T-helper 1 cell treated with Interleukin-12 subunit alpha and Interleukin-12 subunit beta and Interleukin-4 antibody, amounts not matched to agents 30 μg/mL and 1 μg/mL, for 36 hours (primary cell): ENCODE data around the gene SHC2.
A peak's percentile ranks its signal among the peaks of the same experiment; 100 is the strongest.
"Not testable (repeated sequence)": the region's sequence is repeated elsewhere in the genome, so short reads cannot be mapped to it uniquely, and the experiment has no call there.

Experiments
- H3K27ac Mint-ChIP-seq: one replicate; pipeline ENCODE4 v1.8.0; 2021; ENCODE audit warnings: mild to moderate bottlenecking, mixed read lengths
- H3K27me3 Mint-ChIP-seq: one replicate; pipeline ENCODE4 v1.8.0; 2021; ENCODE audit warnings: low read depth, mixed read lengths
- H3K36me3 Mint-ChIP-seq: one replicate; pipeline ENCODE4 v1.8.0; 2021; ENCODE audit warnings: low read depth, mixed read lengths
- H3K4me1 Mint-ChIP-seq: one replicate; pipeline ENCODE4 v1.8.0; 2021; ENCODE audit warnings: low read depth, mixed read lengths
- H3K4me3 Mint-ChIP-seq: one replicate; pipeline ENCODE4 v1.8.0; 2021; ENCODE audit warnings: mild to moderate bottlenecking, moderate library complexity, mixed read lengths
- H3K9me3 Mint-ChIP-seq: one replicate; pipeline ENCODE4 v1.8.0; 2021; ENCODE audit warnings: mixed read lengths

The SHC2 gene

DNA sequence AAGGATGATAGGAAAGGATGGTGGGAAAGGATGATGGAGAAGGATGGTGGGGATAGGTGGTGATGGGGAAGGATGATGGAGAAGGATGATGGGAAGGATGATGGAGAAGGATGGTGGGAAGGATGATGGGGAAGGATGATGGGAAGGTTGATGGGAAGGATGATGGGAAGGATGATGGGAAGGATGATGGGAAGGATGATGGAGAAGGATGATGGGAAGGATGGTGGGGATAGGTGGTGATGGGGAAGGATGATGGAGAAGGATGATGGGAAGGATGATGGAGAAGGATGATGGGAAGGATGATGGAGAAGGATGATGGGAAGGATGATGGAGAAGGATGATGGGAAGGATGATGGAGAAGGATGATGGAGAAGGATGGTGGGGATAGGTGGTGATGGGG, 67.3 kb downstream of the SHC2 start:
- H3K27ac Mint-ChIP-seq, result peak overlapping the region; percentile 79
- H3K36me3 Mint-ChIP-seq, H3K27me3 Mint-ChIP-seq, H3K4me1 Mint-ChIP-seq: not testable (repeated sequence)
- peak overlapping the region; percentile 51 for H3K4me3 Mint-ChIP-seq
- H3K9me3 Mint-ChIP-seq, result peaks cover 26% of the 10 kb centered on the region

DNA sequence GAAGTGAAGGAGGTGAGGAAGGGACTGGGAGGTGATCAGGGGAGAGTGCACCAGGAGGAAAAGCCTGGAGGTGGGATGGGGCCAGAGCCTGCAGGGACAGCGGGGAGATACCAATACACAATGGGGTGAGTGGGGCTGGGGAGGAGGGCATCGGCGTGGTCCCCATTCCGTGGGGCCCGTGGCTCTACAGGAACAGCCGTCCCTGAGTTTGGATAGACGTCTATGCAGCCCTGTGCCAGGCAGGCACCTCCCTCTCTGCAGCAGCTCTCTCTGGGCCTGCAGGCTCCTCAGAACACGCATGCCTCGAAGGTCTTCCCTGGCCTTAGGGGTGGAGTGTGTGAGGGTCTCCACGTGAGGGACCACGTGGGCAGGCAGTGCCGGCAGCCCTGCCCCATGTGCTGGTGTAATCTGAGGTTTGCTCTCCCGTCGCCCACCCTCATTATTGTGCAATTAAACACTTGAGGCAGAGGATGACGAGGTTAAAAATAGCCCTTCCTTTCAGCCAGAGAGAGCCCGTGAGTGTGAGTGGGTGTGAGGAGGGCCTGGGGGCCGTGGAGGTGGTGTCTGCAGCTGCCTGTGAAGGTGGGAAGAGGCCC, 68.4 kb downstream of the SHC2 start:
- Mint-ChIP-seq H3K4me3 (no peak overlapping the region), H3K4me1 (peaks cover 3% of the 10 kb centered on the region), H3K9me3 (peaks cover 26% of the 10 kb centered on the region), H3K27ac (no peak overlapping the region), H3K27me3 (peaks cover 8% of the 10 kb centered on the region), H3K36me3 (peaks cover 9% of the 10 kb centered on the region)

DNA sequence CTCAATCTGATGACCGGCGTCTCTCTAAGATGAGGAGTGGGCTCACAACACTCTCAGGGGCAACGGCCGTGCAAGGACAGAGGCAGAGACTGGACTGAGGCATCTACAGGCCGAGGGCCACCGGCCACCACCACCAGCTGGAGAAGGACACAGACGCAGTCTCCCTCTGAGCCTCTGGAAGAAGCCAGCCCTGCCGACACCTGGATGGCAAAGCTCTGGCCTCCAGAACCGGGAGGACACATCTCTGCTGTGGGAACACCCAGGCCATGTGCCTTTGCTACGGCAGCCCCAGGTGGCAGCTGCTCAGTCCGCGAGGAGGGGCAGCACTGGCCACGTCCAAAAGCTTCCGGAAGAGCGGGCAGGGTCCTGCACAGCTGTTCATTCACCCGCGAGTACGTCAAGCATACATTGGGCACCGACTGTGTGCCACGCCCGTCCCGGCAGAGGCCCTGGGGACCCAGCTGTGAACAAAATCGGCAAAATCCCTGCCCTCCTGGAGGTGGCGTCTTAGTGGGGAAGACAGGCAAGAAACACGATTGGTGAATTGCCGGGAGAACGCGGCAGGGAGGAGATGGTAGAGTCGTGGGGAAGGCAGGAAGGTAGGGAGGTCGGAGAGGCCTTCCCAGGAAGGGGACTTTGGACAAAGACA, 69.0 kb downstream of the SHC2 start:
- Mint-ChIP-seq H3K36me3 (peaks cover 9% of the 10 kb centered on the region), H3K9me3 (peaks cover 23% of the 10 kb centered on the region), H3K4me1 (peaks cover 3% of the 10 kb centered on the region), H3K4me3 (no peak overlapping the region), H3K27me3 (peaks cover 11% of the 10 kb centered on the region), H3K27ac (no peak overlapping the region)

DNA sequence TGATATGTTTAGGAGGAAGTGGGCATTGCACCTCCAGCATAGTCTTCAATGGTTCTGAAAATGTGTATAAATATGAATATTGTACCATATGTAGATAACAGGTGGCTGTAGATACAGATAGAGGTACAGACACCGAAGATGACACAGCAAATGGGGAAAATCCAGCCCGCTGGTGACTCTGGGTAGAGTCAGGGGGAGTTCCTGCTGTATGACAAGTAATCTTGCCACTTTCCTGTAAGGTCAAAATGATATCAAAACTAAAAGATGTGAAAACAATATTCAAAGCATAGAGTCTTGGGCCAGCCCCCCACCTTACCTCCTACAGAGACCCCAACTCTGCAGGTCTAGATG, 69.7 kb downstream of the SHC2 start:
- Mint-ChIP-seq H3K27me3 (peaks cover 17% of the 10 kb centered on the region), H3K4me1 (peaks cover 5% of the 10 kb centered on the region), H3K4me3 (no peak overlapping the region), H3K27ac (no peak overlapping the region), H3K36me3 (peaks cover 9% of the 10 kb centered on the region), H3K9me3 (peaks cover 22% of the 10 kb centered on the region)

DNA sequence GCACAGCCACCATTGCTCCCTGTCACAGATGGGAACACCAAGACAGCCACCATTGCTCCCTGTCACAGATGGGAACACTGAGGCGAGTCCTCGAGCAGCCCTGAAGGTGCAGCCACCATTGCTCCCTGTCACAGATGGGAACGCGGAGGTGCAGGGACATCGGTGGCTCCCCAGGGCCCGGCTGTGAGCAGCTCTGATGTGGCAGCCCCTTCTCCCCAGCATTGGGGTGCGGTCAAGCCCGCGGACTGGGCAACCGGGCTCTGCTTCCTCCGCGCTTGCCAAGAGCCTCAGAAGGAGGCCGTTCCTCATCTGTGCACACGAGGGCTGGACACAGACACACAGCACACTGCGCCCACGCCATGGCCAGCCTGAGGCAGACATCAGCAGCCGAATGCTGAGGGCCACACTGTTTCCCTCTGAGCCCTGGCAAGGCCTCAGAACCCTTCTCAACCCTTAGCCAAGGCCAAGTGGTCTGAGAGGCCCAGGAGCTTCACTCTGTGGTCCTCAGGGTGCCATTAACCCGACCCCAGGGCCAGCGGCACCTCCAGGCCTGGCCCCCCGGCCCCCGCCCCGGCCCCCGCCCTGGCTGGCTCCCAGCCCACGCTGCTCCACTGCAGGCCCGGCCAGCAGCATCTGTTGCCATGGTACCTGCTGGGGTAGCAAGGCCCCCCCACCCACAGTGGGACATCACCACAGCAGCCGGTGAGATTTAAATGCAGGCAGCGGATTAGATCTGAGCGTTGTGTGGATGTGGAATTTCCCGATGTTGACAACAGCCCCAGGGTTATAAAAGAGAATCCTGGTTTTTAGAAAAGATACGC, 70.2 kb downstream of the SHC2 start:
- Mint-ChIP-seq H3K36me3 (peaks cover 8% of the 10 kb centered on the region), H3K27ac (no peak overlapping the region), H3K4me1 (peaks cover 6% of the 10 kb centered on the region), H3K9me3 (peaks cover 18% of the 10 kb centered on the region), H3K27me3 (peaks cover 23% of the 10 kb centered on the region), H3K4me3 (no peak overlapping the region)

DNA sequence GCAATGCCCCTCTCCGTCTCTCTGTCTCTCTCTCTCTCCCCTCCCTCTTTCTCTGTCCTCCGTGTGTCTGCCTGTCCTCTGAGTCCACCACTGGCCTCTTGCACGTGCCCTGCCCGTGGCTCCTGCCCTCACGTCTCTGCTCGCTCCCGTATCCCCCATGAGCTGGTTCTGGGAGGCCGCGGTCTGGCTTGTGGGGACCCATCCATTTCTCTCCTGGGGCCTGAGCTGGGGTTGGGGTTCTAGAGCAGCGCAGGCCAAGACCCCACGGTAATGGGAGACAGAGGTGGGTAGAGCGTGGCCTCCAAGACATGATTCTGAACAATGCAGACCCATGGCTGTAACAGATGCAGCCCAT, 70.9 kb downstream of the SHC2 start:
- H3K9me3 Mint-ChIP-seq, result peaks cover 15% of the 10 kb centered on the region
- H3K36me3 Mint-ChIP-seq, result peaks cover 5% of the 10 kb centered on the region
- H3K27ac Mint-ChIP-seq, result no peak overlapping the region
- H3K4me3 Mint-ChIP-seq, result no peak overlapping the region
- H3K4me1 Mint-ChIP-seq, result peaks cover 6% of the 10 kb centered on the region
- H3K27me3 Mint-ChIP-seq, result peaks cover 28% of the 10 kb centered on the region

DNA sequence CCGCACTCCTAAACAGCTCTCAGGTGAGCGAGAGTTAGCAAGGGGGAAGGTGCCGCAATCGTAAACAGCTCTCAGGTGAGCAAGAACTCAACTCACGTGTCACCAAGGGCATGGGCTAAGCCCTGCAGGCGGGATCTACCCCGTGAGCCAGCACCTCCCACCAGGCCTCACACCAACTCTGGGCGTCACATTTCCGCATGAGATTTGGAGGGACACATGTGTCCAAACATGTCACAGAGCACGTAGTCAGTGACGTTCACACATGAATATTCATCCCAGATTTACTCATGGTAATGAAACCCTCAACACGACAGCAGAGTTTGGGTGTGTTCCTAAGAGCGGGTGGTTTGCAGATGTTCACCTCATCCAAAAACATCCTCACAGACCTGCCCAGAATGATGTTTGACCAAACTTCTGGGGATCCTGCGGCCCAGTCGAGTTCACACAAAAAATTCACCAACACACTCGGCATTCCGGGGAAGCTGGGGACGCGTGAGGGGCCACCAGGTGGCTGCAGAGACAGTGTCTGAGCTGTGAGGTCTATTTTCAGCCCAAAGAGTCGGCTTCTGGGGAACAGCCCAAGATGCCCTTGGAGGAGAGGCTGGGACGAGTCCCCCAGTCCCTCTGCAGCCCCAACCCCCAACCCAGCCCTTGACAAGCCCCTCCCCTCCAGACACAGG, 71.4 kb downstream of the SHC2 start:
- peaks cover 6% of the 10 kb centered on the region for H3K4me1 Mint-ChIP-seq

DNA sequence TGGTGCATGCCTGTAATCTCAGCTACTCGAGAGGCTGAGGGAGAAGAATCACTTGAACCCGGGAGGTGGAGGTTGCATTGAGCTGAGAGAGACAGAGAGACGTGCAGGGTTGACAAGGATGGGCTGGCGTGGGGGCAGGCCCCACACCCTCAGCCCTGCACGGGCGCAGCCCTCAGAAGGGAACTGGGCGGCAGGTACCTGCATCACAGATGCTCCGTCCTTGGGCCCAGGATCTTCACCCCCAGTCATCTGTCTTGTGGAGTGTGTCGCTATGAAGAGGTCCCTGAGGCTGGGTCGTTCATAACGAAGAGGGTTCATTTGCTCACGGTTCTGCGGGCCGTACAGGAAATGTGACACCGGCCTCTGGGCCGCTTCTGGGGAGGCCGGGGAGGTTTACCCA, 72.1 kb downstream of the SHC2 start:
- peaks cover 34% of the 10 kb centered on the region for H3K27me3 Mint-ChIP-seq
- no peak overlapping the region for H3K4me3 Mint-ChIP-seq
- peaks cover 5% of the 10 kb centered on the region for H3K36me3 Mint-ChIP-seq
- H3K9me3 Mint-ChIP-seq, result peaks cover 11% of the 10 kb centered on the region
- H3K27ac Mint-ChIP-seq, result no peak overlapping the region
- peaks cover 6% of the 10 kb centered on the region for H3K4me1 Mint-ChIP-seq

More for the DNA sequence above, 71.4 kb downstream of the SHC2 start:
- peaks cover 15% of the 10 kb centered on the region for H3K9me3 Mint-ChIP-seq
- H3K36me3 Mint-ChIP-seq, result peaks cover 5% of the 10 kb centered on the region
- peaks cover 31% of the 10 kb centered on the region for H3K27me3 Mint-ChIP-seq
- H3K27ac Mint-ChIP-seq, result no peak overlapping the region
- H3K4me3 Mint-ChIP-seq, result no peak overlapping the region

DNA sequence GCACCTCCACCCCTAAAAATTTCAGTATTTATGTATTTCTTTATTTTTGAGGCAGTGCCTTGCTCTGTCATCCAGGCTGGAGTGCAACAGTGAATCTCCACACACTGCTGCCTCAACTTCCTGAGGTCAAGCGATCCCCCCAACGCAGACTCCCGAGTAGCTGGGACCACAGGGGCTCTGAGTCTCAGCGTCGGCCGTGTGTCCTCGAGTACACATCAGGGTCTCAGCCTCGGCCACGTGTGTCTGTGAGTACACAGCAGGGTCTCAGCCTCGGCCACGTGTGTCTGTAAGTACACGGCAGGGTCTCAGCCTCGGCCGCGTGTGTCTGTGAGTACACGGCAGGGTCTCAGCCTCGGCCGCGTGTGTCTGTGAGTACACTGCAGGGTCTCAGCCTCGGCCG, 73.1 kb downstream of the SHC2 start:
- H3K4me3 Mint-ChIP-seq, result no peak overlapping the region
- H3K36me3 Mint-ChIP-seq, result no peaks in the 10 kb centered on the region
- H3K27me3 Mint-ChIP-seq, result peaks cover 40% of the 10 kb centered on the region
- H3K27ac Mint-ChIP-seq, result no peak overlapping the region
- H3K9me3 Mint-ChIP-seq, result peaks cover 3% of the 10 kb centered on the region
- peaks cover 6% of the 10 kb centered on the region for H3K4me1 Mint-ChIP-seq

DNA sequence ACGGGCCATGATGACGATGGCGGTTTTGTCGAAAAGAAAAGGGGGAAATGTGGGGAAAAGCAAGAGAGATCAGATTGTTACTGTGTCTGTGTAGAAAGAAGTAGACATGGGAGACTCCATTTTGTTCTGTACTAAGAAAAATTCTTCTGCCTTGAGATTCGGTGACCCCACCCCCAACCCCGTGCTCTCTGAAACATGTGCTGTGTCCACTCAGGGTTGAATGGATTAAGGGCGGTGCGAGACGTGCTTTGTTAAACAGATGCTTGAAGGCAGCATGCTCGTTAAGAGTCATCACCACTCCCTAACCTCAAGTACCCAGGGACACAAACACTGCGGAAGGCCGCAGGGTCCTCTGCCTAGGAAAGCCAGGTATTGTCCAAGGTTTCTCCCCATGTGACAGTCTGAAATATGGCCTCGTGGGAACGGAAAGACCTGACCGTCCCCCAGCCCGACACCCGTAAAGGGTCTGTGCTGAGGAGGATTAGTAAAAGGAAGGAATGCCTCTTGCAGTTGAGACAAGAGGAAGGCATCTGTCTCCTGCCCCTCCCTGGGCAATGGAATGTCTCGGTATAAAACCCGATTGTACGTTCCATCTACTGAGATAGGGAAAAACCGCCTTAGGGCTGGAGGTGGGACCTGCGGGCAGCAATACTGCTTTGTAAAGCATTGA, 74.1 kb downstream of the SHC2 start:
- H3K27ac Mint-ChIP-seq, H3K4me3 Mint-ChIP-seq, H3K36me3 Mint-ChIP-seq, H3K9me3 Mint-ChIP-seq: not testable (repeated sequence)
- peaks cover 11% of the 10 kb centered on the region for H3K4me1 Mint-ChIP-seq
- H3K27me3 Mint-ChIP-seq, result peaks cover 43% of the 10 kb centered on the region

DNA sequence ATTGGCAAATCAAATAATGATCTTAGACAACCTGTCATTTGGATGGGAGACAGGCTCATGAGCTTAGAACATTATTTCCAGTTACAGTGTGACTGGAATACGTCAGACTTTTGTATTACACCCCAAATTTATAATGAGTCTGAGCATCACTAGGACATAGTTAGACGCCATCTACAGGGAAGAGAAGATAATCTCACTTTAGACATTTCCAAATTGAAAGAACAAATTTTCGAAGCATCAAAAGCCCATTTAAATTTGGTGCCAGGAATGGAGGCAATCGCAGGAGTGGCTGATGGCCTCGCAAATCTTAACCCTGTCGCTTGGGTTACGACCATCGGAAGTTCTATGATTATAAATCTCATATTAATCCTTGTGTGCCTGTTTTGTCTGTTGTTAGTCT, 74.6 kb downstream of the SHC2 start:
- Mint-ChIP-seq H3K4me1 (peaks cover 11% of the 10 kb centered on the region), H3K27me3 (peaks cover 43% of the 10 kb centered on the region)
- not testable (repeated sequence) for H3K4me3 Mint-ChIP-seq, H3K27ac Mint-ChIP-seq, H3K9me3 Mint-ChIP-seq, H3K36me3 Mint-ChIP-seq

DNA sequence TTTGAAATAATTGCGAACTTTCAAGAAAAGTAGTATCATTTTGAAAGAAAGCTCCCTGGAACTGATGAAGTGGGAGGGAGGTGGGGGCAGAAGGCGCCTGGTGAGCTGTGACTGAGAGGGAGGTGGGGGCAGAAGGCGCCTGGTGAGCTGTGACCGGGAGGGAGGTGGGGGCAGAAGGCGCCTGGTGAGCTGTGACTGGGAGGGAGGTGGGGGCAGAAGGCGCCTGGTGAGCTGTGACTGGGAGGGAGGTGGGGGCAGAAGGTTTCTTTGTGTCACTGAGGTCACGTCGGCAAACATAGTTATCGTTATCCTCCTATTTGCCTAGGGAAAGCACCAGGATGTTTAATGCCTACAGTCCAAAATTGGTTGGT, 76.0 kb downstream of the SHC2 start:
- Mint-ChIP-seq H3K27me3 (peaks cover 43% of the 10 kb centered on the region), H3K4me3 (no peak overlapping the region), H3K4me1 (peaks cover 11% of the 10 kb centered on the region), H3K36me3 (no peaks in the 10 kb centered on the region), H3K9me3 (no peaks in the 10 kb centered on the region), H3K27ac (no peak overlapping the region)

DNA sequence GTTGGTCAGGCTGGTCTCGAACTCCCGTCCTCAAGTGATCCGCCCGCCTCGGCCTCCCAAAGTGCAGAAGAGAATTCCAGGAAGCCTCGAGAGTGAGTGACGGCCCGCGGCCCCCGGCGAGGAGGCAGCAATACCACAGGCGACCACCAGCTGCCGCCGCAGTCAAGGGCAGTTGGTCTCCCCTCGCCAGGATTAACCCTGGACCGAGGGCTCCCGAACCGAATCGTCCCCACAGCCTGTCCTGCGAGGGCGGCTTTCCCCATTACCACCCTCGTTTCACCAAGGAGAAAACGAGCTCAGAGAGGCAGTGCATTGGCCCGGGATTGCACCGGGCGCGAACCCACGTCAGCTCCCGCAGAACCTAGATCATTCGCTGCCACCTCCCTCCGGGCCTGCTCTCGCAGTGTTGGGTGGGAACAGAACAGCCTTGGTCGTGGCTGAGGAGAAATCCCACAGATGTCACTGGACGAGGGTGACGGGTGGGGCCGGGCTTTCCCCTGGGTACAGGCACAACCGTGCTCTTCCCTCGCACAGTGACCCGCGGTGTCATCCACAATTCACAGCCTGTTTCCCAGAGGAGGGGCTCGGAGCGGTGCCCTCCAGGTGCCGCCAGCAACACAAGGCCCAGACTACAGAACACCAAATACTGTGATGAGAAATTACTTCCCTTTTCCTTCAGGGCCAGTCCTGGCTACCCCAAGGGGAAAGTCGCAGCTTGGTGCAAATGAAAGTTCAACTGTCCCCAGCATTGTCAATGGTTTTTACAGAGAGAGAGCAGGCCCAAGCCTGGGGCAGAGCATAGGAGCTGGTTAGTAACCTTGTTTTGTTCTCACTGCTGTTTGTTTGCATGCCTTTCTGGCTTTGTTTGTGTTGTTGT, 76.7 kb downstream of the SHC2 start:
- Mint-ChIP-seq H3K36me3 (no peaks in the 10 kb centered on the region), H3K27ac (no peak overlapping the region), H3K27me3 (peaks cover 43% of the 10 kb centered on the region), H3K9me3 (no peaks in the 10 kb centered on the region), H3K4me3 (no peak overlapping the region), H3K4me1 (peaks cover 11% of the 10 kb centered on the region)

DNA sequence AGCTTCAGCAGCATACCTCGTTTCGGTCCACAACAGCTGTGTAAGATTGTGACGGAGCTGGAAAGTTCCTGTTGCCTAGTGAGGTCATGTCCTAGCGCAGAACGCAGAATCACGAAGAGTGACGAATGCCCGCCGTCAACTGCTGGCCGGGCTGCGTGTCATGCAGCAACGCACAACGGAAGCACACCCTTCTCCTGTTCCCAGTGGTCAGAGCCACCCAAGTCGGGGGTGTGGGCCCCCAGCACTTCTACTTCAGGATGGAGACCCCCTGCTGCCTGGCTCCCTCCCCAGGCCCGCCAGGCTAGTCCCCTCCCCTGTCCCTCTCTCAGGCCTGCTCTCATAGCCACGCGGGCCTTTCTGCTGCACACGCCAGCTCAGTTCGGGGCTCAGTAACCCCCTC, 77.8 kb downstream of the SHC2 start:
- no peak overlapping the region for H3K4me3 Mint-ChIP-seq
- H3K27ac Mint-ChIP-seq, result no peak overlapping the region
- no peaks in the 10 kb centered on the region for H3K36me3 Mint-ChIP-seq
- H3K27me3 Mint-ChIP-seq, result peaks cover 43% of the 10 kb centered on the region
- H3K4me1 Mint-ChIP-seq, result peaks cover 11% of the 10 kb centered on the region
- no peaks in the 10 kb centered on the region for H3K9me3 Mint-ChIP-seq
